SK-N-SH (cell line): ENCODE results near the gene PDE6B.

Source experiments
- CTCF ChIP-seq: fragments of 200-600 bp; sonication (generic); IDR thresholded peaks from 2 replicates; pipeline ENCODE4 v1.6.1; 2017; ENCODE audit warnings: antibody characterized with exemption, mild to moderate bottlenecking, moderate library complexity
- EP300 ChIP-seq, 2 experiments: IDR thresholded peaks; 2 replicates each; pipeline versions ENCODE4 v1.4.0 to v1.6.1; 2012; ENCODE audit warnings: borderline replicate concordance in 1 of 2, low read depth in 1 of 2, low read length in 1 of 2
- EZH2phosphoT487 ChIP-seq: fragments of 200-600 bp; sonication (generic); IDR thresholded peaks from 2 replicates; pipeline ENCODE4 v1.6.1; 2017; ENCODE audit warnings: low read depth, mixed run types, mild to moderate bottlenecking, antibody characterized with exemption, moderate library complexity, borderline replicate concordance
- JUND ChIP-seq: IDR thresholded peaks from 2 replicates; pipeline ENCODE4 v1.4.0; 2012
- MEF2A ChIP-seq: IDR thresholded peaks from 2 replicates; pipeline ENCODE4 v1.4.0; 2012; ENCODE audit warnings: low read depth, borderline replicate concordance
- MXI1 ChIP-seq: IDR thresholded peaks from 2 replicates; pipeline ENCODE4 v1.6.1; 2012; ENCODE audit warnings: mild to moderate bottlenecking, low read depth, low read length, improper control_type of control experiment
- POLR2AphosphoS5 ChIP-seq: IDR thresholded peaks from 2 replicates; pipeline ENCODE4 v1.6.1; 2012; ENCODE audit warnings: low read depth, low read length
- RAD21 ChIP-seq: IDR thresholded peaks from 2 replicates; pipeline ENCODE4 v1.6.1; 2012; ENCODE audit warnings: mild to moderate bottlenecking, low read length
- SIN3A ChIP-seq: IDR thresholded peaks from 2 replicates; pipeline ENCODE4 v1.6.1; 2012; ENCODE audit warnings: low read depth, mild to moderate bottlenecking, low read length, moderate library complexity, borderline replicate concordance
- TCF12 ChIP-seq: IDR thresholded peaks from 2 replicates; pipeline ENCODE4 v1.4.0; 2012
- TEAD4 ChIP-seq: IDR thresholded peaks from 2 replicates; pipeline ENCODE4 v1.4.0; 2012; ENCODE audit warnings: mild to moderate bottlenecking, borderline replicate concordance; ENCODE audit not compliant: insufficient read depth
- YY1 ChIP-seq: IDR thresholded peaks from 2 replicates; pipeline ENCODE4 v1.4.0; 2012; ENCODE audit warnings: low read depth, mild to moderate bottlenecking

GRCh38 chr4:650951-651883, 25.8 kb downstream of the PDE6B start:
- TF ChIP-seq CTCF (no peak), SIN3A (no peak), MEF2A (no peak), EP300 (IDR thresholded peaks at IDR 0.05; ENCODE audit: borderline replicate concordance in 1 of 2, low read depth in 1 of 2, low read length in 1 of 2) (no peak), JUND (no peak), EZH2phosphoT487 (no peak), MXI1 (no peak), RAD21 (no peak), TEAD4 (no peak), YY1 (no peak), TCF12 (no peak), POLR2AphosphoS5 (no peak)
